ENCODE data around the gene CRYAA.
"Not testable (repeated sequence)": the region's sequence is repeated elsewhere in the genome, so short reads cannot be mapped to it uniquely, and the experiment has no call there.

The CRYAA gene

GRCh38 chr21:43168708-43169107 lies at the start of gene CRYAA:
TSS of gene CRYAA (plus strand) at chr21:43169008. CDS start at chr21:43169100, 92 bp downstream.
- DNase-seq (ENCODE audit: low spot score): not testable (repeated sequence)

- not testable (repeated sequence) for DNase-seq (ENCODE audit: low spot score)
Observed at GRCh38 chr21:43130094-43130493, 38.7 kb upstream of the CRYAA start.

GRCh38 chr21:43134520-43134919 lies 34.3 kb upstream of the CRYAA start:
- not testable (repeated sequence) for DNase-seq (ENCODE audit: low spot score)

- DNase-seq (ENCODE audit: low spot score): not testable (repeated sequence)
Observed at GRCh38 chr21:43138944-43139343, 29.9 kb upstream of the CRYAA start.

- DNase-seq (ENCODE audit: low spot score): not testable (repeated sequence)
Observed at GRCh38 chr21:43141407-43141806, 27.4 kb upstream of the CRYAA start.

- not testable (repeated sequence) for DNase-seq (ENCODE audit: low spot score)
Observed at GRCh38 chr21:43146637-43147036, 22.2 kb upstream of the CRYAA start.

- not testable (repeated sequence) for DNase-seq (ENCODE audit: low spot score)
Observed at GRCh38 chr21:43147999-43148398, 20.8 kb upstream of the CRYAA start.

GRCh38 chr21:43149344-43149743 lies 19.5 kb upstream of the CRYAA start:
- not testable (repeated sequence) for DNase-seq (ENCODE audit: low spot score)

- DNase-seq (ENCODE audit: low spot score): not testable (repeated sequence)
Observed at GRCh38 chr21:43153601-43154000, 15.2 kb upstream of the CRYAA start.

- not testable (repeated sequence) for DNase-seq (ENCODE audit: low spot score)
Observed at GRCh38 chr21:43159279-43160175, 9.3 kb upstream of the CRYAA start.

GRCh38 chr21:43161826-43162707 lies 6.7 kb upstream of the CRYAA start:
- not testable (repeated sequence) for DNase-seq (ENCODE audit: low spot score)

GRCh38 chr21:43162708-43163205 lies 6.1 kb upstream of the CRYAA start:
- not testable (repeated sequence) for DNase-seq (ENCODE audit: low spot score)

GRCh38 chr21:43164823-43165222 lies 4.0 kb upstream of the CRYAA start:
- DNase-seq (ENCODE audit: low spot score): not testable (repeated sequence)

GRCh38 chr21:43165734-43166133 lies 3.1 kb upstream of the CRYAA start:
- DNase-seq (ENCODE audit: low spot score): not testable (repeated sequence)

GRCh38 chr21:43169230-43169886 lies 550 bp downstream of the CRYAA start:
- DNase-seq (ENCODE audit: low spot score): not testable (repeated sequence)

GRCh38 chr21:43169891-43170290 lies 1.1 kb downstream of the CRYAA start:
- DNase-seq (ENCODE audit: low spot score): not testable (repeated sequence)

GRCh38 chr21:43172812-43173211 lies 4.0 kb downstream of the CRYAA start:
- not testable (repeated sequence) for DNase-seq (ENCODE audit: low spot score)

GRCh38 chr21:43173438-43173837 lies 4.6 kb downstream of the CRYAA start:
- DNase-seq (ENCODE audit: low spot score): not testable (repeated sequence)

GRCh38 chr21:43173930-43174329 lies 5.1 kb downstream of the CRYAA start:
- DNase-seq (ENCODE audit: low spot score): not testable (repeated sequence)

GRCh38 chr21:43174998-43175397 lies 6.2 kb downstream of the CRYAA start:
- DNase-seq (ENCODE audit: low spot score): not testable (repeated sequence)

GRCh38 chr21:43176621-43177020 lies 7.8 kb downstream of the CRYAA start:
- not testable (repeated sequence) for DNase-seq (ENCODE audit: low spot score)

All from CD4-positive, alpha-beta T cell treated with Interleukin-2 at 100 ng/mL for 4 hours (primary cell).